Myocyte (in vitro differentiated cells): ENCODE data around the gene SLC9A9. TPM values are rescaled to one million over a fixed set of nuclear protein-coding genes. Genes with fewer than 3 reads are reported as not detected.
A peak's percentile ranks its signal among the peaks of the same experiment; 100 is the strongest.

Source experiments
- DNase-seq: peaks from one replicate; pipeline ENCODE4 v3.0.0-alpha.2; 2012; ENCODE audit warnings: low read depth
- total RNA-seq: library from RNA; depleted of rRNA; stranded (reverse); fragments of >200 nt; gene quantifications from 2 replicates; pipeline ENCODE4 v1.2.3, GENCODE V29; 2014

The SLC9A9 gene
- total RNA-seq, 1 donor from 2014 or later = 7.4 TPM

- peak; percentile 14 for DNase-seq
Observed at GRCh38 chr3:143332026-143332425, 516.2 kb downstream of the SLC9A9 start.

DNA sequence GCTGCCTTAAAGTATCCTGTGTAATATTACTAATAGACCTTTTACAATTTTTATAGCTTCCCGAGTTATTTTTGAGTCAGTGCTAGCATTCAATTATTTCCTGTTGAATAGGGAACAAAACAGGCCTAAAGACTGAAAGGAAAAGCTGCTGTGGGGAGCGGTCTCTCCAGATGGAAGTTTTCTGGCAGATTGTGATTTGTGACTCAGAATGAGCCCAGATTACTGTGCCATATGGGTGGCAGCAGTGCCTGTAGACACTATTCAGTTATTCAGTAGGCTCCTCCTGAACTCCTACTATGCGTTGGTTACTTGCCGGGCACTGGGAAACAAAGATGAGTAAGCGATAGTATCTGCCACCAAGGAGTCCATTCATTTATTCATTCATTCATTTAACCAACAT lies 516.9 kb downstream of the SLC9A9 start:
- DNase-seq = no peak

- DNase-seq = no peak
Observed at GRCh38 chr3:143330296-143330868, 517.9 kb downstream of the SLC9A9 start.

DNA sequence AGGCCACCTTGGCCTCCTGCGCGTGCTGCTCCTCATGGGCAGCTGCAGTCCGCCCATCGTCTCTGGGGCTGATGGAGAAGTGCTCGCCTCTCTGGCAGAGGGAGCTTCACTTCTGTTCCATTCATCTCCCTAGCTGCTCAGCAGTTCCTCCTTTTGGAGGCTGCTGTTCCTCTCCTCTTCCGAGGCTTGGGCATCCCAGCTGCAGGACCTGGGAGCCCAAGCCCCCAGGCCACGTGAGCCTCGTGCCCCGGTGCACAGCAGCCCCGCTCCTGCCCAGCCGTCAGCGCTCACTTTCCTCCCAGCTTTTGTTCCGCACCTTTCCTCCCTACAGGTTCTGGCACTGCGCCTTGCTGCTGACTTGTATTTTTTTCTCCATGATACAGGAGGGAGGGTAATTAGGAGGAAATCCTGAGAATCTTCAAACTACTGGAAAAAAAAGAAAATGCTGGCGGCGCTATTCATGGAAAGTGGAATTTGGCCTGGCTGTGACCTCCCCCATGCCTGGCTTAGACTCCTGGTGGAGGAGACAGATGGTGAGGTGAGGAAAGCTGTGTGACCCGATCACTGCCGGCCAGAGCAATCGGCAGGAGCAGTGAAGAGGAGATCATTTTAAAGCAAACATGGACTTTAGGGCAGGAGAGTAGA lies 518.6 kb downstream of the SLC9A9 start:
- DNase-seq = peak; percentile 18

DNA sequence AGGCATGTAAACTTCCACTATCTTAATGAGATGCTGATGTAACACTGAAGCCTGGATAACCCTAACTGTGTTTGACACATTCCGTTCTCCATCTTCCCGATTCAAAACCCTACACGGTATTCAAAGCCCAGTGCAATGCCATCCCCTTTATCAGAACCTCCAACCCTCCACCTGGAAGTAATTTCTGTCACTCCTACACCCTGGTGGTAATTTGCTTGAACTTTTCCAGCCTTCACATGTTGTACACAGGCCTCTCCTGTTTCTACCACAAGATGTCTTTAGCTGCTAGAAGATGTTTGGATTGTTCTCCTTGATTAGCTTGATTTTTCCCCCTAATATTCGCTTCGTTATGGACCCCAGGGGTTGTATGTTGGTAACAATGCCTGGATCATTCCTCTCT lies 519.8 kb downstream of the SLC9A9 start:
- no peak for DNase-seq

DNA sequence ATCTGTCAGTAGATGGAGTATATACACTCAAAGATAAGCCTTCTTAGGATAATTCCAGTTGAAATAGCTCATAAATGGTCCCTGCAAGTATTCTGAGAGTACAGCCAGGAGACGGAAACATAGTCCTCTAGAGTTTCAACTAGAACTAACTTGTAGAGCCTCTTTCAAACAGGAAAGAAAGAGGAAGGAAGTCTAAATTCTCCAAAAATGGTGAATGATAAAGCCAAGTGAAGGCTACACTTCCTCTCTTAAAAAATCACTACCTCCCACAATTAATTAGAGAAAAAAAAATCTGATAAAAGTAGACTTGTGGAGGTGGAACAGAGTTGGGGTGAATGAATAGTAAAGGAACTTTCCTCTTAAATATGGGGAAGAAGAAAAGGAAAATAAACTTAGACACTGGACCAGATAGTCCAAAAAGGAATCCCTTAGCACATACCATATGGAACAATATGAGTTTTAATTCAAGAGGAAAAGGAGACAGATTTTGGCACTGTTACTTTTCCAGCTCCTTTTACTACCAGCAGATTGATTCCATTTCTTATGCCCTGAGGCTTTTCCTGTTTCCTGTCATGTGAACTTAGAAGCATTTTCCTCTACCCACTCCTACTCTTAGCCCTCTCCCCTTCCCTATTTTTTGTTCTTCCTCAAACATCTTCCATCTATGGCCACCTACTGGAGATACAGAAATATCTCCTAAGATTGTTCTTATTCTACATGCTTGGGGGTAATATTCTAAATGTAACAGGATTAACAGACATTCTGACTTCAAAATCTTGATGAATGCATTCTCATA lies 521.1 kb downstream of the SLC9A9 start:
- DNase-seq = no peak

DNA sequence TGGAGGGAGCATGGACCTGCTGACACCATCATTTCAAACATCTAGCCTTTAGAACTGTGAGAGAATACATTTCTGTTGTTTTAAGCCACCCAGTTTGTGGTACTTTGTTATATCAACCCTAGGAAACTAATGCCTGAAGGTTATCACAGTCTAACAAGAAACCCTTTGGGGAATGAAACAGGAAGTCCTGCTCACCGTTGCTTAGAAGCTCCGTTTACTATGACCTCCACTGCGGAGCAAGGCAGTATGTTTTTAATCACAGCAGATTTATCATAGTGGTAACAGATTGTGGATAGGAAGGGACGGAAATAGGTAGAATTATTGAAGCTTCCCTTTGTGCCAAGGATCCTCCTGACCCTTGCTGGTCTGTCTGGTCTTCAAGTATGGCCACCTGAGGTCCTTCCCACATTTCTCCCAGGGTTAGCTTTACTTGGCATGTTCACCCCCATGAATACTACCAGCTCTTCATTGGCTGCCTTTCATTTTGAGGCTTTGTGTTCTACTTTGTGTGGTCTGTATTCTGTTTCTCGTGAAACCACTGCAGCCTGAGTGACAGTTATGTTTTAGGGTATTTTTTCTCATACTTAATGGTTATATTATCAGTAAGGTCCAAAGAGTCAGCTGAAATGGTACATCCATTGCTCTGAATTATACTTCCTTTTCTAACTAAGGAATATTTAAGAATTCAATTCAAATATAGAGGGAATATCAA lies 527.1 kb downstream of the SLC9A9 start:
- DNase-seq = no peak

DNA sequence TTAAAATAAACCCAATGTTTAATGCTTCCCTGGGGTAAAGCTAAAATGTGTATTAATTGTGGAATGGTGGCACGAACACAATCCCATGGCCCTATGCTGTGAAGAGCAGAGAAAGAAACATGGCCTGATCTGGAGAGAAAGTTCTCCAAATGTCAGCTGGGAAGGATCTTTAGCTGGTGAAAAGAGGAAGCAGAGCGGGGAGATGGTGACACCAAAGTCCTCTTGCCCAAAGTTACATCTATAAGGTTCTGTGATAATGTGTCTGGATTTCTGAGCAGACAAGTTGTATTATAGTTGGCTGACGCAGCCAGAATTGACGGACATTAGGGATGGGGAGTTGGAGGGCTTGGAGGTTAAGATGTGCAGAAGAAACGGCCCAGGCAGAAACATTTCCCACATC lies 532.5 kb downstream of the SLC9A9 start:
- DNase-seq = no peak

GRCh38 chr3:143314251-143315093 lies 533.8 kb downstream of the SLC9A9 start:
- peak; percentile 34 for DNase-seq

DNA sequence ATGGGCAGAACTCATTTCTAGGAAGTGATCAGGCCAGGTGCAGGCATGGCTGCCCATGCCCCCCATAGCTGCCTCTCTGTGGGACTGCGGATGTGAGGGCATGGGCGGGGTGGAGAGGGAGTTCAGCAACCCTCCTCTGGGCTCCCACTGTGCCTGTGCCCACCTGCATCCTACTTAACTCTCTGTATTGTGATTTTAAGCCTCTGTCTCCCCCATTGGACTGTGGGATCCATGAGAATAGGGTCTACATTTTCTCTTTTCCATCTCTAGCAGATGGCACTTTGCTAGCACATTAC lies 534.4 kb downstream of the SLC9A9 start:
- DNase-seq = no peak

DNA sequence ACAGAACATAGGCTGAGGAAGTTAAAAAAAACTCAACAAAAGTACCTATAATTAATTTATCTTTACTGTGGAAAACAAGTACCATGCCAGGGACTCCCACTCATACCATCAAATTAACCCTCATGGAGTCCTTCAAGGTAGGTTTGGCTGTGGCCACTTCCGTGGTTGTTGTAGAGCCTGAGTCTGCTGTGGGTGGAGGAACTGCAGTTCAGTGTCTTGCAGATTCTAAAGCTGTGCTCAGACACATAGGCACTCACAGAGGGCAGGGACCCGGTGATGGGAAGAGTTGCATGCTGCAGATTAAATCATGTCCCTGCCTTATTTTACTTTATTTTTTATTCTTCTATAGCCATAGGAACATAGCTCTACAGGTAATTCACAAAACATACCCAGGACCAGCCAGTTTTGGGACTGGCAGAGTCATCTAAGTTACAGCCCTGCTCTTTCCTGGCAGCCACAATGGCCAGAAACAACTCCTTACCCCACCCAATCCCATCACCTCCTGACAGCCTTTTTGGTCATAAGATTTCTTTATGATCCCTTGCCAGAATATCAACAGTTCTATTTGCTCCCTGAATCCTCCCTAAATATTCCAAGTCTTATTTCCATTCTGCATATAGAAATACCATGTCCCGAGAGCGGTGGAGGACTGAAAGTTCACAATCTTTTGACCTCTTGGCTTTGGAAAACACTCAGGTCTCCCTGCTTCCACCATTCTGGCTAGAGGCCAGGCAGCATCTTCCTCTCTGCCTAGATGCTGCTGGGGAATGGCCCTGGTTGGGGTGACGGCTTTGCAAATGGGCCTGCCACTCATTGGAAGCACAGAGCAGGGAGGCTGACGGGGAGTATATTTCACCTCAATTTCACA lies 535.0 kb downstream of the SLC9A9 start:
- DNase-seq = no peak

DNA sequence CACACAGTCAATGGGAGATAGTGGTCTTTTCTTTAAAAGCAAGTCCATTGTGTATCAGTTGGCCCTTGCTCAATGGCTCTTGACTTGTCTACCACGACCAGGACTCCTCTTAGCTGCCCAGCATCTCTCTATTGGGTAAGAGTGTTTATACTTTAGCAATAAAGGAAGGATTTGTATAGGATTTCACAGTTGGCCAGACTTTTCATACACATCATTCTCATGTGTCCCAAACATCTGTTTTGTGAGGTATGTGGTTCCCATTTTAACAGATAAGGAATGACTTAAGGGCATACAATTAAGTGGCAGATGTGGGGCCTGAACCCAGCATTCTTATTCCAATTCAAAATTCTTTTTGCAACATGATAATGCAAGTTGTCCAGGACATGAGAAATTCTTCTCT lies 537.2 kb downstream of the SLC9A9 start:
- DNase-seq = no peak

- peak; percentile 27 for DNase-seq
Observed at GRCh38 chr3:143309705-143310104, 538.6 kb downstream of the SLC9A9 start.

DNA sequence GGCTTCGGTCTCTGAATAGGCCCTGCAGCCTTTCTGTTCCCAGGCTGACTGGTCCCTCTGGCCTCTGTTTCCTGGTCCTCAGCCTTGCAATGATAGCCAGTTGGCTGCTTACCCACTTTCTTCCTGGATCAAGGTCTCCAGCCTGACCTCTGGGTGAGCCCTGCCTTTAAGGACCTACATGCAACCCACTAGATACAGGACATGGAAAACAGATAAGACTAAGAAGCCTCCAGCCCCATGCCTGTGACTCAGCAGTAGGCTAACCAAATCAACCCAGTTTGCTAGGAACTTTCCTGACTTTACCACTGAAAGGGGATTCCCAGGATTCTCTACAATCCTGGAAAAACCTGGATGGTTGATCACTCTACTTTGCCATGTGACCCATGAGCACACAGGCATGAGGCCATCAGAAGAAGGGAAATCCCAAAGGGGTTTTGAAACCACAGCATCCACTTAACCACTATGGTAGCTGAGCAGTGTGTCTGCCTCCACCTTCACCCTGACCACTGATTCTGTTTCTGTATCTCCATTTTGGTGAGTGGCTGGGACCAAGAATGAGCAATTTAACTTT lies 540.6 kb downstream of the SLC9A9 start:
- peak; percentile 76 for DNase-seq

- no peak for DNase-seq
Observed at GRCh38 chr3:143306407-143306806, 541.9 kb downstream of the SLC9A9 start.

GRCh38 chr3:143302638-143303171 lies 545.6 kb downstream of the SLC9A9 start:
- peak; percentile 96 for DNase-seq

DNA sequence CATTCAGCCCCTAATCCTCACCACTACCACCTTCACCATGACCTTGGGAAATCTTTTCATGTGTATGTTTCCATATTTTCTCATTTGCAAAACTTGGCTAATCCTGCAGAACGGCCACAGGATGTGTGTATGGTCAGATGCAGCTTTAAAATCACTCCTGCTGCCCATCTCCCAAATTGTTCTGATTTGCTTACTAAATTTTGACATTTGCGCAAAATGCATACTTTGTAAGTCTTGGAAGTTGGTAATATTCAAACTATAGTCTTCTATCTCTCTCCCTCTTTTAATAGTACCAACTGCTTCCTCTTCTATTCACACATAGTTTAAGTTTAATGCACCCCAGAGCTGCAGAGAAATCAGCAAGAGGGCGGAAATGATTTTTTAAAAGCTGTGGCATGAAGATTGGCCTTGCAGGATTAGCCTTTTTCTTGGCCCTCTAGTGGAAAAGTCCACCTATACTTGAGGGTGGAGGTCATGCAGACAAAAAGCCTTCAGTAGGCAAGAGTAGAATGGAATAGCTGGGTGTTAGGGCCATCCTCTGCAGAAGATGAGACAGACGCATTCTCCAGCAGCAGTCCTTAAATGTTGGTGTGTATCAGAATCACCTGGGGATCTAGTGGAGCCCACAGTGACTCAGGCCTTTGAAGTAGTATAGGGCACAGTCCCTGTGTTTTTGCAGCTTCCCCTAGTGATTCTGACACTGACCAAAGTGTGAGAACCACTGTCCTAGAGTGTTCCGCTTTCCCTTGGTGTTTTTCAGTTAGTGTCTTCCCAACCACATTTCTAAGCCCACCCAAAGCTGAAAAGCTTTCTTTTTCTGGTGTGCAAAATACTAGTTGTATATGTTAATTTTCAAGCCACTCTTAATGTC lies 547.0 kb downstream of the SLC9A9 start:
- DNase-seq = no peak

DNA sequence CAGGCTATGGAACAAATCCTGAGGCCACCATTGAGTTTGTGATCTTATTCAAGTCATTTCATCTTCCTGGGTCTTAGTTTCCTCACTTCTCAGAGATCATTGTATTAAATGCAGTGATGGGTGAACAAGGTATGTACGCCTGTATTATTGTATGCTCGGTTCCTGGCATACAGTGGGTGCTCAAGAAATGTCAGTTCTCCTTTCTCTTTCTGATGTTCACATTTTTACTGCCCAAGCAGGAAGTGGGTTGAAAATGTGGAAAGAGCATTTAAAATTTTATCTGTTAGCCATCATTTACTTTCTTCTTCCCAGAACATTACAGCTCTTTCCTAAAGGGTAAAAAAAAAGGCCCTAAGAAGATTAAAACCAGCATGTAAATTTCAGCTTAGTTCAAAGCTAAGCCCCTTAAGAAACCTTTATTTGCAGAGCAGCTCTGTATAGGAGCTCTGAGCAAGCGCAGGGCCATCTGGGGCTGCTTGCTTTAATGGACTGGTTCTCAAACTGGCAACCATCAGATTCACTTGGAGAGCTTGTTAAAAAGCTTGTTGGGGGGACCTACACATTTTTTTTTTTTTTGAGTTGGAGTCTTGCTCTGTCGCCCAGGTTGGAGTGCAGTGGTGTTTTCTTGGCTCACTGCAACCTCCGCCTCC lies 549.3 kb downstream of the SLC9A9 start:
- DNase-seq = no peak
